Gastroesophageal sphincter (tissue), 4 donors: Measurements from ENCODE around the gene SLC35F3. TPM values are rescaled to one million over a fixed set of nuclear protein-coding genes. Genes with fewer than 3 reads are reported as not detected.

Experiments used
- ATAC-seq: fragments of 150-250 bp; one replicate; pipeline ENCODE4 v1.9.1; 2016; ENCODE audit warnings: mild to moderate bottlenecking, moderate library complexity
- H3K27ac ChIP-seq, 4 donors: fragments of 200-600 bp; sonication (generic) in 3 of 4; 1 replicate in 3 of 4; 2 replicates in 1 of 4; pipeline ENCODE4 v1.5.1; 2016 to 2019
- H3K27me3 ChIP-seq: fragments of 200-600 bp; sonication (generic); one replicate; pipeline ENCODE4 v1.5.1; 2019
- H3K36me3 ChIP-seq, 2 donors: fragments of 200-600 bp; sonication (generic); one replicate each; pipeline ENCODE4 v1.5.1; 2019; ENCODE audit warnings: control low read depth in 1 of 2
- H3K4me1 ChIP-seq, 3 donors: fragments of 200-600 bp; sonication (generic); 1 replicate in 2 of 3; 2 replicates in 1 of 3; pipeline ENCODE4 v1.5.1; 2016 to 2019; ENCODE audit warnings: control low read depth in 2 of 3
- H3K4me3 ChIP-seq, 2 donors: fragments of 200-600 bp; sonication (generic); one replicate each; pipeline ENCODE4 v1.5.1; 2019; ENCODE audit warnings: mild to moderate bottlenecking in 1 of 2, moderate library complexity in 1 of 2
- H3K9me3 ChIP-seq, 3 donors: fragments of 200-600 bp; sonication (generic); one replicate each; pipeline ENCODE4 v1.5.1; 2017 to 2019; ENCODE audit warnings: control low read depth in 2 of 3
- EP300 ChIP-seq: sonication (generic); formaldehyde crosslinking; IDR thresholded peaks from one replicate; pipeline ENCODE4 v1.6.1; 2017; ENCODE audit warnings: antibody characterized with exemption, mild to moderate bottlenecking
- POLR2A ChIP-seq, 2 donors: fragments of 450-650 bp; IDR thresholded peaks; one replicate each; pipeline ENCODE4 v1.6.1; 2017; ENCODE audit warnings: antibody characterized with exemption in 2 of 2, mild to moderate bottlenecking in 2 of 2, moderate library complexity in 1 of 2
- POLR2AphosphoS5 ChIP-seq: sonication (generic); formaldehyde crosslinking; IDR thresholded peaks from one replicate; pipeline ENCODE4 v1.6.1; 2017; ENCODE audit warnings: antibody characterized with exemption
- WGBS, 2 donors: methylation state at CpG; one replicate each; pipeline ENCODE4 v1.1.5; 2018; ENCODE audit warnings: low coverage in 1 of 2; 5-methylcytosine and 5-hydroxymethylcytosine counted together
- total RNA-seq, 4 donors: library from RNA; depleted of rRNA; stranded (reverse); fragments of >200 nt; gene quantifications; one replicate each; pipeline ENCODE4 v1.1.0, GENCODE V29; 2016
- TF ChIP-seq, protein P1 (sequence below), 4 experiments: fragments of 200-600 bp in 2 of 4; fragments of 450-650 bp in 2 of 4; sonication (generic) in 1 of 4; IDR thresholded peaks; one replicate each; pipeline ENCODE4 v1.5.1; 2017 to 2019; ENCODE audit warnings: antibody characterized with exemption in 4 of 4, mild to moderate bottlenecking in 2 of 4, moderate library complexity in 2 of 4

SLC35F3 gene
- total RNA-seq, 4 donors from 2014 or later = 0.16 to 0.62 (median 0.54) TPM; not detected in 1

DNA sequence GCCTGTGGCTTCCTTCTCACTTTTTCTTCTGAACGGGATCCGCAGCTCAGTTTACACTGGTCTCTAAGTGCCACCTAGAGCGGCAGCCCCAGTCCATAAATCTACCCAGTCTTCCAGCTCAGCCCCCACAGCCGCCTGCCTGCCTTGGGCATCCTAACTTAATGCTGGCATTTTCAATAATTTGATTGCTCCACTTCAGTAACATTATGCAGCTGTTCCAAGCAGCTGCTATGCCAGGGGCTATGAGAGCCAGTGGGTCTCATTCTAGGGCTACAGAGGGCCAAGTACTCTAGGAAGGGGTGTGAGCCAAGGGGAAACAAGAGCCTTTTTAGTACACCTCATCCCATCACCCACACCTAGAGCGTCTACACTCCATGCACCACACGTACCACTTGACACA, 420.3 kb downstream of the SLC35F3 start:
- H3K4me1 ChIP-seq = peaks cover 0 to 13% (median 0%) of the 10 kb centered on the region in 3 donors
- no peaks in the 10 kb centered on the region for H3K9me3 ChIP-seq
- 70 to 77% methylated on average over 5 to 6 of the region's 6 CpGs for WGBS, 2 donors
- H3K27me3 ChIP-seq = peaks cover 75% of the 10 kb centered on the region
- no peak overlapping the region for H3K4me3 ChIP-seq
- TF ChIP-seq EP300 = no peak
- TF ChIP-seq, protein P1, sequence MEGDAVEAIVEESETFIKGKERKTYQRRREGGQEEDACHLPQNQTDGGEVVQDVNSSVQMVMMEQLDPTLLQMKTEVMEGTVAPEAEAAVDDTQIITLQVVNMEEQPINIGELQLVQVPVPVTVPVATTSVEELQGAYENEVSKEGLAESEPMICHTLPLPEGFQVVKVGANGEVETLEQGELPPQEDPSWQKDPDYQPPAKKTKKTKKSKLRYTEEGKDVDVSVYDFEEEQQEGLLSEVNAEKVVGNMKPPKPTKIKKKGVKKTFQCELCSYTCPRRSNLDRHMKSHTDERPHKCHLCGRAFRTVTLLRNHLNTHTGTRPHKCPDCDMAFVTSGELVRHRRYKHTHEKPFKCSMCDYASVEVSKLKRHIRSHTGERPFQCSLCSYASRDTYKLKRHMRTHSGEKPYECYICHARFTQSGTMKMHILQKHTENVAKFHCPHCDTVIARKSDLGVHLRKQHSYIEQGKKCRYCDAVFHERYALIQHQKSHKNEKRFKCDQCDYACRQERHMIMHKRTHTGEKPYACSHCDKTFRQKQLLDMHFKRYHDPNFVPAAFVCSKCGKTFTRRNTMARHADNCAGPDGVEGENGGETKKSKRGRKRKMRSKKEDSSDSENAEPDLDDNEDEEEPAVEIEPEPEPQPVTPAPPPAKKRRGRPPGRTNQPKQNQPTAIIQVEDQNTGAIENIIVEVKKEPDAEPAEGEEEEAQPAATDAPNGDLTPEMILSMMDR (IDR thresholded peaks at IDR 0.05) = no peak
- TF ChIP-seq POLR2A (IDR thresholded peaks at IDR 0.05) = no peak
- TF ChIP-seq POLR2AphosphoS5 = no peak
- no peak overlapping the region for H3K27ac ChIP-seq
- no peaks in the 10 kb centered on the region for H3K36me3 ChIP-seq
- ATAC-seq = no peak

DNA sequence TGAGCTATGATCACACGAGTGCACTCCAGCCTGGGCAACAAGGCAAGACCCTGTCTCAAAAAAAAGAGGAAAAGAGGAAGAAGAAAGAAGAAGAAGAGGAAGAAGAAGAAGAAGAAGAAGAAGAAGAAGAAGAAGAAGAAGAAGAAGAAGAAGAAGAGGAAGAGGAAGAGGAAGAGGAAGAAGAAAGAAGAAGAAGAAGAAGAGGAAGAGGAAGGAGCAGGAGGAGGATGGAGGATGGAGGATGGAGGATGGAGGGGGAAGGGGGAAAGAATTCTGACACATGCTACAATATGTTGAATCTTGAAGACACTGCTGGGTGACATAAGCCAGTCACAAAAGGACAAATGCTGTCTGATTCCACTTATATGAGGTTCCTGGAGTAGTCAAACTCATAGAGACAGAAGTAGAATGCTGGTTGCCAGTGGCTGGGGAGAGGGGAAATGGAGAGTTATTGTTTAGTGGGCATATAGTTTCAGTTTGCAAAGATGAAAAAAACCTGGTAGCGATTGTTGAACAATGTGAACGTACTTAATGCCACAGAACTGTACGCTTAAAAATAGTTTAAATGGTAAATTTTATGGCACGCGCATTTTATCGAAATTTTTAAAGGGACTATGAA, 421.5 kb downstream of the SLC35F3 start:
- Histone ChIP-seq H3K4me3 (peak overlapping the region in 1 of 2 donors; percentile 42), H3K36me3 (no peaks in the 10 kb centered on the region), H3K27me3 (peaks cover 64% of the 10 kb centered on the region), H3K27ac (no peak overlapping the region), H3K9me3 (no peaks in the 10 kb centered on the region), H3K4me1 (peaks cover 0 to 13% (median 0%) of the 10 kb centered on the region in 3 donors)
- ATAC-seq = no peak
- TF ChIP-seq, protein P1 (IDR thresholded peaks at IDR 0.05) = no peak
- TF ChIP-seq POLR2A (IDR thresholded peaks at IDR 0.05) (no peak), POLR2AphosphoS5 (no peak), EP300 (no peak)
- 49 to 76% methylated on average over 6 to 7 of the region's 7 CpGs for whole genome bisulfite sequencing, 2 donors

DNA sequence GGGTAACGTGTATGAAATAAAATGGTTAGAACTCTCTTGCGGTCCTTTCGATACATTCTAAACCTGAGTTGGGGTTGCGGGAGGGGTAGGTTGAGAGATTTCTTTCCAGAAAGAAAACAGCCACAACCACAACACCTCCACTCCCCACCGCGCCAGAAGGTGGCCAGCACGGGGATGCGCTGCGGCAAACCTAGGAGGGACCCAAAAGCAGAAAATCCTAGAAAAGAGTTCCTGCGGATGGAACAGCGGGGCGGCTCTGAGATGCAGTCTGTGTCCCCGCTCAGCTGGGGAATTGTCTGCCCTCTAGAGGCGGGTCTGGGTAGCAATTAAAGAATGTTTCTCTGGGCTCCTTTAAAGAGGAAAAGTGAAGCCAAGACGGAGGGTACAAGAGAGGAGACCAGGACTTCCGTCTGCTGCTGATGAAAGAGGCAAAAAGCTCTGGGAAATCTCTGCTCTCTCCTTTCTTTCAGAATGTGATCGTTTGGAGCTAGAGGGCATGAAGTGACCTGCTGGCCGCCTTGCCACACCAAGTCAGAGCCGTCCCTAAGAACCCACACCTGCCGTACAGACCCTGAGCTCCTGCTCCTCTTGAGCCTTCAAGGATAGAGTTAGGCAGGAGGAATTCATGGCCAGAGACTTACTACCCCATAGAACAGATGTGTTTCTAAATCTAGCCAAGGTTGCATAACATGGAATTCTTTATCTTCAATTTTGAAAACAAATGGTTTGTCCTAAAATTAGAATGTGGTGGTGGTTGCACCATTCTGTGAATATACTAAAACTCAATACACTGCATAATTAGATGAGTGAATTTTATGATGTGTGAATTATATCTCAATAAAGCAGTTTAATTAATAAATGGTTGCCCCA, 422.3 kb downstream of the SLC35F3 start:
- Histone ChIP-seq H3K9me3 (no peaks in the 10 kb centered on the region), H3K4me1 (peaks cover 0 to 13% (median 0%) of the 10 kb centered on the region in 3 donors), H3K36me3 (no peaks in the 10 kb centered on the region), H3K27ac (no peak overlapping the region), H3K4me3 (peak overlapping the region in 1 of 2 donors; percentile 42), H3K27me3 (peaks cover 58% of the 10 kb centered on the region)
- ATAC-seq = peak; percentile 65
- WGBS, 2 donors = 38 to 45% methylated on average over 2 to 14 of the region's 20 CpGs
- no peak for TF ChIP-seq EP300
- TF ChIP-seq, protein P1 (IDR thresholded peaks at IDR 0.05) = peak; percentile 36 to 67 (median 60)

DNA sequence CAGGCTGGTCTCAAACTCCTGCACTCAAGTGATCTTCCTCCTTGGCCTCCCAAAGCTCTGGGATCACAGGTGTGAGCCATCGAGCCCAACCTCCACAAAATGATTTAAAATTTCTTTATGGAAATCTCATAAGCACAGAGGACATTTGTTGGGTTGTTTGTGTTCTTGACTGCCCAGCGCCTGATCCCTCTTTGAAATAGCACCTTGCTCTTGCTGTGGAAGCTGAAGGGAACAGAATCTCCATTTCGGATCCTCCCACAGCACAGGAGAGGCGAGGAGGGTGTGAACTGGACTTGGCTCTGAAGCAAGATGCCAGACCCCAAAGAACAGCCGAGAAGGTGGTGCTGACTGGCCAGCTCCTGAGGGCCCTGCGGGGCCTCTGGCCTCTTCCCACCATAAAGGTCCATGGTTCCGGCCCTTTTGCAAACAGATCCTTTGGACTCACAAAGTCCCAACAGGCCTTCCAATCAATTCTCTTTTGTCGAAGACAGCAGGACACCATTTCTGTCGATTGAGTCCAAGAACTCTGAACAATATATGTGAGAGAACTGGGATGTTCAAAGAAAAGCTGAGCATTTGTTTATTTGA, 423.2 kb downstream of the SLC35F3 start:
- Histone ChIP-seq H3K9me3 (no peaks in the 10 kb centered on the region), H3K4me1 (peaks cover 0 to 13% (median 0%) of the 10 kb centered on the region in 3 donors), H3K4me3 (no peak overlapping the region), H3K27me3 (peaks cover 53% of the 10 kb centered on the region), H3K27ac (no peak overlapping the region), H3K36me3 (no peaks in the 10 kb centered on the region)
- WGBS, 2 donors = 81 to 87% methylated on average over 5 to 8 of the region's 9 CpGs
- no peak for ATAC-seq
- TF ChIP-seq POLR2A (IDR thresholded peaks at IDR 0.05) (no peak), EP300 (no peak), POLR2AphosphoS5 (no peak)
- TF ChIP-seq, protein P1 (IDR thresholded peaks at IDR 0.05) = no peak
